NCI-H1694 treated with DMSO at 0.1 percent for 48 hours (cell line): ENCODE data around the gene ADCY7.

Experiments
- DNase-seq: peaks from one replicate; lab custom pipeline; 2025; lab: John Stamatoyannopoulos, UW

ADCY7 gene

GRCh38 chr16:50313596-50314478, 47.5 kb downstream of the ADCY7 start:
- no peak for DNase-seq

DNA sequence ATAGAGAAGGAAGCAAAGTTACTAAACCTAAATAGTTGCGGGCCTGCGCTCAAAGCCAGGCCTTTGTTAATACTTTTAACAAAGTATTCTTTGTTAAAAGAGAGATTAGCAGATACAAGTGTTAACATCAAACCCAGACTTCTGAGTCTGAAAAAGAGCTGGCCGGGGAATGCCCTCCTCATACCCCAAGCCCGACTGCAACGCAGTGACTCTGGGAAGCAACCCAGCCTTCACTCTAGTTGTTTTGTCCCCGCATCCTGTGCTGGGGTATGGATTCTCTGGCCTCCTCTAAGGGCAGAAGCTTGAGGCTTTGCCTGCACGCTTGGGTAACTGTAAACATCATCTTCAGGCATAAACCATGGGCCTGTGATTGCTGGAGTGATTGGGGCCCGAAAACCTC, 48.3 kb downstream of the ADCY7 start:
- DNase-seq, result no peak

DNA sequence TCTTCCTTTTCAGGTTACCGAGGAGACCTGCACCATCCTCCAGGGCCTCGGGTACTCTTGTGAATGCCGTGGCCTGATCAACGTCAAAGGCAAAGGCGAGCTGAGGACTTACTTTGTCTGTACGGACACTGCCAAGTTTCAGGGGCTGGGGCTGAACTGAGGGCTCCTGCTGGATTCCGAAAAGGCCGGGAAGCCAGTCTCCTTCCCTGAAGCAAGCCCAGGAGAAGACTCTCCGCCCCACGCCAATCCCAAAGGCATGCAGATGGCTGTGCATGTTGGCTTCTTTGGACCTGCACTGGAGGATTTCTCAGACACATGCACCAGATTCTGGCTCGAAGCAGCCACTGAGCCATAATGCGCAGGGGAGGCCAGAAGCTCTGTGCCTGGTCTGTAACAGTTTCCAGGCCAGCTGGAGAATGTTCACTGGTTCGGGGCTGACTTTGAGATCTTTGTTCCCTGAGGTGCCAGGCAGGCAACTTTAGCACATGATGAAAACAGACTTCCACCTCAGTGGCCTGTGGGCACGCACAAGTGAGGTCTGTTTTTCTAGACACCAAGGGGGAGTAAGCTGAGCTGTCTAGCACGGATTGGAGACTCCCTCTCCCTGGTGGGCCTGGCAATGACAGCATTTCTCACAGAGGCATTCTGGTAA, 49.1 kb downstream of the ADCY7 start:
- no peak for DNase-seq

- DNase-seq, result no peak
Observed at GRCh38 chr16:50316102-50316847, 49.9 kb downstream of the ADCY7 start.

- no peak for DNase-seq
Observed at GRCh38 chr16:50316848-50317630, 50.7 kb downstream of the ADCY7 start.

- no peak for DNase-seq
Observed at GRCh38 chr16:50318796-50319578, 52.6 kb downstream of the ADCY7 start.

GRCh38 chr16:50320310-50320709, 54.0 kb downstream of the ADCY7 start:
- no peak for DNase-seq

DNA sequence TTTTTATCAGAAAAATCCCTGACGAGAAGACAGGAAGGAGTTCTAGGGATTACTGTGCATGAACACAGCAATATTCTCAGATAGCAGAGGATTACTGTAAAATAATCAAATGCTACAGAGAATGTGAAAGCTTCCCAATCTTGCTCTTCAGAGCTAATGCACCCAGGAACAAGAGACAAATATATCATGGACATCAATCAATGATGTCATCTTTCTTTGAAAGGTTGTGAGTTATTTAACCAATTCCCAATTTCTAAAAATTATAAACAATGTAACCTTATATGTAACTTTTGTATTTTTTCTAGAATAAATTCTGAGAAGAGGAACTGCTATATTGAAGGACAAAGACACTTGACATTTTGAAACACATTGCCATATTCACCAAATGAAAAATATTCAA, 56.0 kb downstream of the ADCY7 start:
- no peak for DNase-seq

DNA sequence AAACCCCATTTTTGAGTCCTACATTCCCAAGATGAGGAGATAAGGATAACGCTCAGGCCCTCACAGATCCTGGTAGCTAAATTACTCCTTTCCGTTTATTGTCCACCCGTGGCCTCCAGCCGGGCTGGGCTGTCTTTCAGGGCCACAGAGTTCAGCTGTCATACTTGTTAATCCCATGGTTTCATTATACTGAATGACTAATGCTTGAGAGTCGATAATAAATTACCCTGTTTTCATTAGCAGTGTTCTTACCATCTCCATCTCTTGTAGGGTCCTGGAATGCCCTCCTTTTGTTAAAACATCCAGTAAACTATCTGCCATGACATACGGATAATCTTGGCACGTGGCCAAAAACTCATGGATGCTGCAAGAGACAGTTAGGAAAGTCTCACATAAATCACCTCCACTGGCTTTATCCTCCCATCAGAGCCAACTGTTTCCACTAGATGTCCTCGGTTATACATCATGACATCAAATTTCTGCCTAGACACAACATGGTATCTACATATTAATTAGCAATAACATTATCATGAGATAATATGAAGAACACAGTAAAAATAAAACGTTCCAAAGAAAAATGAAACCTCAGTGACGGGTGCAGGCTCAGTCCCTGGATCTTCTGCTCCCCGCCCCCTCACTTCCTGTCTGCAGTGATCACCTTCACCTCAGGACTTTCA, 57.1 kb downstream of the ADCY7 start:
- peak; percentile 63 for DNase-seq

DNA sequence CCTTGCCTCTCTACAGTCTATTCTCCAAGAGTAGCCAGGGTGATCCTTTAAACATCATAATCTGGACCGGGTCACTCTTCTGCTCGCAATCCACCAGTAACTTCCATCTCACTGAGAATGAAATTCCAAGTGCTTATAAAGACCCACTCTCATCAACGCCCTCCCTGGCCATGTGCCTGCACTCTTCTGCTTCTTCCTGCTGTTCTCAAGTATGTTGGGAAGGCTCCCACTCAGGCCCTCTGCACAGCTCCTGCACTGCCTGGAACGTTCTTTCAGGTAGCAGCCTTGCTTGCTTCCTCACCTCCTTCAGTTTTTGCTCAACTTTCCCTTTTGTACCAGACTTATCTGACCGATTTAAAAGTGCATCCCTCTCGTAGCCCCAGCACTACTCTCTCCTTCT, 58.0 kb downstream of the ADCY7 start:
- DNase-seq, result no peak

- DNase-seq, result no peak
Observed at GRCh38 chr16:50326264-50326663, 59.9 kb downstream of the ADCY7 start.

DNA sequence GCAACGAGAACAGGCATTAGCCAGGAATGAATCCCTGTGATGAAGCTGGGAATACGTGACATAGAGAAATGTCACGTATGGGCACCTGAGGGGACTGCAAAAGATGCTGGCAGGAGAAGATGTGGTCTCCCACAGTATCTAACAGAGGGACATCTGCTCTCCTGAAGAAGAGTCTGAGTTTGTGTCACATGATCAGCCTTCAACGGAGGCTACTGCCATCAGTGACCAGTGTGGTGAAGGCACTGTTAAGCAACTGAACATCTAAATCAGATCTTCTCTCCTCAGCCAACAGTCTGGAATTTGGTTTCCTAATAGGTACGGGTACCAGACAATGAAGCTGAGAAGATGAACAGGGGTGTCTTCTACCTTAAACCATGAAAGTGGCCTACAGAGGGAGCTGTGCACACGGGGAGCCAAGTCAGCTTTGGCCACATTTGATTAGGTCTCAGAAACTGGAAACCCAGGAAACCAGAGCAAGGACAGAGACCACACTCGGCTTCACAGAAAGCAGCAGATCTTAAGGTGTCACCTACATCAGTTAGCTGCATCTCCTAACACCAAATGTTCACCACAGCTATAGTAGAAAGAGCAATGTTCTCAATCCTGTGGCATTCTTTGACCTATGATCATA, 60.6 kb downstream of the ADCY7 start:
- DNase-seq, result no peak

- no peak for DNase-seq
Observed at GRCh38 chr16:50329446-50330189, 63.3 kb downstream of the ADCY7 start.

GRCh38 chr16:50331570-50331969, 65.2 kb downstream of the ADCY7 start:
- DNase-seq, result no peak

DNA sequence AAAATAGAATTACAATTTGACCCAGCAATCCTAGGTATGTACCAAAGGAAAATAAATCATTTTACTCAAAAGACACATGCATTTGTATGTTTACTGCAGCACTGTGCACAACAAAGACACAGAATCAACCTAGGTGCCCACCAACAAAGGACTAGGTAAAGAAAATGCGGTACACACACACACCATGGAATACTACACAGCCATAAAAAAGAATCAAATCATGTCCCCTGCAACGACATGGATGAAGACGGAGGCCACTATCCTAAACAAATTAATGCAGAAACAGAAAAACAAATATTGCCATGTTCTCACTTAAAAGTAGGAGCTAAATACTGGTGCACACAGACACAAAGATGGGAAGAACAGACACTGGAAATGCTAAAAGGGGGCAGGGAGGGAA, 66.2 kb downstream of the ADCY7 start:
- no peak for DNase-seq

DNA sequence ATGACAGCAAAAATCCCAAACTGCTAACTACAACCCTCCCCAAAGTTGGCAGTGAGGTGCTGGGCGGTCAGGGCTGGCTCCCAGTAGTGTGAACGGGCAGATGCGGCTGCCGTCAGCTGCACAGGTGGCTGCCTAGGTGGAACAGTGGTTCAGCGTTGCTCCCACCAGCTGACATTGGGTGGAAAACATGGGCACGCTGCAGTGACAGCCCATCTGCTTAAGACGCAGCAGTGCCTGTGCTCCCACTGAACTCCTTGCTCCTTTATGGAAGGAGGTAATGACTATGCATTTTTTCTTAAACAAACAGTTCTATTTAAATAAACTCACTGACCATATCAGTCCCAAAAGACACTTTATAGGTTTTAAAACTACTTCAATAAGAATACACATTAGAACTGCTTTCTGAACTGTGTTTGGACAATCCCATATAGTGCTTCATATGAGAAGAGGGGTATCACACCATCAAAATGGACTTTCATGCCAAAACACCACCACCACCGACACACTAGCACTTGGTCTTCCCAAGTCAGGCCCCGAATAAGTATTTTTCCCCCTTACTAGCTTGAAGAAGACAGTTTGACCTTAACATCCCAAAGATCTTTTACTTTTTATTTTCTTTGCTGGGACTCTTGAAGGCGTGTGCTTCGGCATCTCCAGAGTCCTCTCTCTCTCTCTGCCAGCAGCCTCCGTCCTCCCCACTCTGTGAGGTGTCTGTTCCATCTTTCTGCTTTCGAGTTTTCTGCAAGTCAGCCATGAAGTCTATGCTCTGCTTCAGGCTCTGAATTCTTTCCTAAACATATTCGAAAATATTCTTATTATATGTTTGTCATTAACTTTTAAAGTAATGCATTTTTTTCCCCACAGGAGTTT, 68.0 kb downstream of the ADCY7 start:
- DNase-seq, result no peak

- DNase-seq, result no peak
Observed at GRCh38 chr16:50335196-50335958, 69.0 kb downstream of the ADCY7 start.

DNA sequence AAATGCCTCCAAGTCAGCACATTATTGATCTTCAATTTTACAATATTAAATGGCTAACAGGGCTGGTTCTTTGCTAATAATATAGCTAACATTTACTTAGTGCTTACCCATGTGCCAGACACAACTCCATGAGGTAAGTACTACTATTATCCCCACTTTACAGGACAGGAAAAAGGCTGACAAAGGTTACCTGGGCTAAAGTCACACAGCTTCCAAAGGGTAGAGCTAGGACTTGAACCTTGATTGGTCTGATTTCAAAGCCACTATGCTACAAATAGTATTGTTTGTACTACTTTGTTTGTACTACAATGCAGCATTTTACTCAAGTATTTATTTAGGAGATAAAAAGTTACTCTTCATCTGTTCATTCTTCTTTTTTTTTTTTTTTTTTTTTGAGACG, 70.5 kb downstream of the ADCY7 start:
- no peak for DNase-seq
